GM23248 (cell line): ENCODE data around the gene TANGO6.

Experiments
- EZH2 ChIP-seq: fragments of 200-600 bp; sonication (generic); IDR thresholded peaks from 2 replicates; pipeline ENCODE4 v1.6.1; 2018; ENCODE audit warnings: antibody characterized with exemption, mild to moderate bottlenecking; ENCODE audit not compliant: insufficient read depth, poor library complexity, severe bottlenecking
- EZH2phosphoT487 ChIP-seq: fragments of 200-600 bp; sonication (generic); IDR thresholded peaks from 2 replicates; pipeline ENCODE4 v1.6.1; 2018; ENCODE audit warnings: antibody characterized with exemption, moderate library complexity, mild to moderate bottlenecking, low read depth; ENCODE audit not compliant: insufficient read depth

- TF ChIP-seq EZH2, result no peak
- no peak for TF ChIP-seq EZH2phosphoT487
Measured at GRCh38 chr16:69133373-69133954, 290.1 kb downstream of the TANGO6 start.
